Activated gamma-delta T cell (primary cell): ENCODE measurements around the gene IL24.
"Not testable (repeated sequence)": the region's sequence is repeated elsewhere in the genome, so short reads cannot be mapped to it uniquely, and the experiment has no call there.

Source experiments
- DNase-seq: peaks from one replicate; lab custom pipeline; 2025; lab: John Stamatoyannopoulos, UW

The IL24 gene

DNA sequence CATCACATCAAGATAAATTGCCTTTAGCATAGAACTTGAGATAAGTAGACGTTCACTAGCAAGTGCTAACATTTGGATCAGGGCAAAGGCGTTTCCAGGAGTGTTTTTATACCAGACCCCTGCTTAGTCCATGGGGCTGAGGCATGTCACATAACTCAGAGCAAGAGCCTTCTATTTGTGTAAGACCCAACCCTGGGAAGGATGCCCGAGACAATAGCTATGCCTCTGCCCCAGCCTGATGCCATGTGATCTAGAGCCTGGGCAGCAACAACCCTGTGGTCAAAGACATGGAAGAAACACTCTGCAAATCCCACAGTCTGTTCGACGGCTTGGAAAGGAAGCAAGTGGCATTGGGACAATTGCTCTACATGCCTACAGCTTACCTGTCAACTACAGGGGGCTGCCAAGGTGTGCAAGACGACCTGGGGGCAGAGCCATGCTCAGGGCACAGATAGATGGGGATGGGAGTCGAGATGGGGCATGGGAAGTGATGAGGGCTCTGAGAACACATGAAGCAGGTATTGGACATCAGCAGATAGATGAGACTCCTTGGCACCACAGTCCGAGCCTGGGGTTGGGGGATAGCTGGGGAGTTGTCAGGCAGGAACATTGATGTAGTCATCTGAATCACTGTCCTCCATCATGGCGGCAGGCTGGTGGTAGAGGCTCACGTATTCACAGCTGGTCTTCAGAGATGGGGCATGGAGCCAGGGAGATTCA is 7.3 kb downstream of the IL24 start:
- DNase-seq, result no peak

GRCh38 chr1:206905295-206906164 is 8.3 kb downstream of the IL24 start:
- no peak for DNase-seq

DNA sequence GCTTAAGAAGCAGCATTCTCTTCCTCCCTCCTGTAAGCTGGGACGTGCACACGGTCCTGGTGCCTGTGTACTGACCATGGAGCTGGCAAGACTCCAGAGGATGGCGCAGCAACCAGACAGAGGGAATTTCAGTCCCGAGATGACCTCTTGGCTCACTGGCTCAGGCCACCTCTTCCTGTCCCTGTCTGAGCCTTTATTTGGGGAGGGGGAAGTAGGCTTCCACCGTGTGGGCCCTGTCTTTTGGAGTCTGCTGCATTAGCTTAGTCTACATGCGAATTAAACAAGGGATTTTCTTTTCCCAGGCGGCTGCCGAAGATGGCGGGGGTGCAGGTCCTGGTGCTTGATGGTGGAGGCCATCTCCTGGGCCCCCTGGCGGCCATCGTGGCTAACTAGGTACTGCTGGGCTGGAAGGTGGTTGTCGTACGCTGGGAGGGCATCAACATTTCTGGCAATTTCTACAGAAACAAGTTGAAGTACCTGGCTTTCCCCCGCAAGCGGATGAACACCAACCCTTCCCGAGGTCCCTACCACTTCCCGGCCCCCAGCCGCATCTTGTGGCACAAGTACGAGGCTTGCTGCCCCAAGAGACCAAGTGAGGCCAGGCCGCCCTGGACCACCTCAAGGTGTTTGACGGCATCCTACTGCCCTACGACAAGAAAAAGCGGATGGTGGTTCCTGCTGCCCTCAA is 10.2 kb downstream of the IL24 start:
- DNase-seq, result no peak

GRCh38 chr1:206908038-206908437 is 10.8 kb downstream of the IL24 start:
- no peak for DNase-seq

- no peak for DNase-seq
Observed at GRCh38 chr1:206909161-206909882, 12.1 kb downstream of the IL24 start.

- no peak for DNase-seq
Observed at GRCh38 chr1:206909883-206910318, 12.7 kb downstream of the IL24 start.

DNA sequence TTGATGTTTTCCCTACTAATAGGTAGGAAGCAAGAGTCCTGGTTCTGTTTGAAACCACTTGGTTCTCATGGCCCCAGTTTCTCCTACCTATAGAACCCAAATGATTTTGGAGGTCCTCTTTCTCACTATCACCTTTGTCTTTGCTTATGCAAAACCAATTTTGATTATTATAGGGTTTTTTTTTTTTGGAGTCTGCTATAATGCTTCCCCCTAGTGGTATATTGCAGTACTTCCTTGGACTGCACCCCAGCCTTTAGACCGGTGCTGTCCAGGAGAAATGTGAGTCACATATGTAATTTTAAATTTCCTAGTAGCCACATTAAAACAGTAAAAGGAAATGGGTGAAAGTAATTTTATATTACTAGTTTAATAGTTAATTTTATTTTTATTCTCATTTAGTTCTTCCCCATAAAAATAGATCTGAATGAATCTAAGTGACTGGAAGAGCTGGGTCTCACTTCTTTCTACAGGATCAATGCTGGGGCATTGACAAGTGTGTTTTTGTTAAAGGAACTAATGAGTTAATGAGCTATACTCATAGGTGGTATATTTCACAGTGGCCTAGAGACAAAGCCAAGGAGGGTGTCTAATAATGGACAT is 13.9 kb downstream of the IL24 start:
- no peak for DNase-seq

GRCh38 chr1:206912445-206913095 is 15.3 kb downstream of the IL24 start:
- no peak for DNase-seq

DNA sequence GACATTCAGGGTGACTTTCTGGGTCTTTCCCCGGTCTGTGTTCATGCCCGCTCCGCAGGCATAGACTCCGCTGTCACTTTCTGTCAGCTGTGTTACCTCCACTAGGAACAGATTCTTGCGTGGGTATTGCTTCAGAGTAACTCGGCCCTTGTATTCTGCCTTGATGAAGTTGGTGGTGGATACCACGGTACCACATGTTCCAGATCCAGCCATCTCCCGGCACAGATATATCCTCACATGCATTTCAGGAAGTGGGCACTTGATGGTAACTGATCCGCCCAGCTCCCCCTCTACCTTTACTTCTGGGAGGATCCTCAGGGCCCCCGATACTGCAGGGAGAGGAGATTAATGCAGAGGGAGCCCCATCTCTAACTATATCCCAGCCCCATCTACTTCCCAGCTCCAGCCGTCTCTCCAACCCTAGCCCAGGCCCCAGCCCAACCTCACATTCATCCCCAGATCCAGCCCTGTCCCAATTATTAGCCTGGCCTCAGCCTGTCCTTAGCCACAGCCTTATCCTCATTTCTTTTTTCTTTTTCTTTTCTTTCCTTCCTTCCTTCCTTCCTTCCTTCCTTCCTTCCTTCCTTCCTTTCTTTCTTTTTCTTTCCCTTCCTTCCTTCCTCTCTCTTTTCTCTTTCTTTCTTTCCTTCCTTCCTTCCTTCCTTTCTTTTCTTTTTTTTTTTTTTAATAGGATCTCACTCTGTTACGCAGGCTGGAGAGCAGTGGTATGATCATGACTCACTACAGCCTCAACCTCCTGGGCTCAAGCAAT is 16.7 kb downstream of the IL24 start:
- no peak for DNase-seq

GRCh38 chr1:206915030-206915735 is 17.9 kb downstream of the IL24 start:
- DNase-seq, result no peak

GRCh38 chr1:206916000-206916709 is 18.9 kb downstream of the IL24 start:
- DNase-seq, result no peak

- no peak for DNase-seq
Observed at GRCh38 chr1:206918076-206918475, 20.8 kb downstream of the IL24 start.

DNA sequence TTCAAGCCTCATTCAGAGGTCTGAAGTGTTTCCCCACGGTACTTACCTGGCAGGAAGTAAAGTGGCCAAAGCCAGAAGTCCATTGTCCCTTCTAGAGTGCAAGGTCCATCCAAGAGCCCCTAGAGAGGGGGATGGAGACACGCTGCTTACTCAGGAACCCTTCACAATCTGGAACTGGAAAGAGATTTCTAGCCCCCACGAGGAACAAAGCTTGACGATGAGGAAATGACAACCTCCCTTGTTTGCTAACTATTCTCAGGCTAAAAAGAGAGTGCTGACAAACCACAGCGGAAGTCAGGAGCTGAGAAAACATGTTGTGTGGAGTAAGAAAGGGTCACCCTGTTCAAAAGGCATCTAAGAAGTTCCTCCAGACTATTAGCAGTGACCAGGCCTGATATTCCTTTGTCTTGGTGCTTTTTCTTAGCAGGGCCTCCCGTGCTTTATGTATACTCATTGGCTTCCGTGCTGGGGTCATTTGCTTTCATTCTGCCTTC is 24.6 kb downstream of the IL24 start, which contains the start of gene FCMR:
Gene FCMR (minus strand): TSS at position 170 of the 494 bp plus-strand sequence. CDS start 87 bp downstream, at position 83.
- DNase-seq, result no peak

DNA sequence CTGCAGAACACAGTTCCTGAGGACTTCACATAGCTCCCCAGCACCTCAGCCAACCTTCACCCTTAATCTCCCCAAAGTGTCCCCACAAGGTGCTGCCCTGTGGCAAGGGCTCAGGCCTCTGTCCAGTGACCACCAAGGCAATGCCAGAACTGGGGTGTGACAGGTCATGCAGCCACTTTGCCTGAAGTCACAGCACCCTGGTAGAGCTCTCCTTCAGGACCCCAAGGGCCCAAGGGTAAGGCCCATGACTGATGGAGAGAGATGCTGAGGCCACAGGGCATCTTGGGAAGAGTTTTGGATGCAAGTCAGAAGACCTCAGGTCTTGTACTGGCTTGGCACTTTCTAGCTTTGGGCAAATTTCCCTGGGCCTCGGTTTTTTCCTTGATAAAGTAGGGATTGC is 25.3 kb downstream of the IL24 start:
- no peak for DNase-seq

DNA sequence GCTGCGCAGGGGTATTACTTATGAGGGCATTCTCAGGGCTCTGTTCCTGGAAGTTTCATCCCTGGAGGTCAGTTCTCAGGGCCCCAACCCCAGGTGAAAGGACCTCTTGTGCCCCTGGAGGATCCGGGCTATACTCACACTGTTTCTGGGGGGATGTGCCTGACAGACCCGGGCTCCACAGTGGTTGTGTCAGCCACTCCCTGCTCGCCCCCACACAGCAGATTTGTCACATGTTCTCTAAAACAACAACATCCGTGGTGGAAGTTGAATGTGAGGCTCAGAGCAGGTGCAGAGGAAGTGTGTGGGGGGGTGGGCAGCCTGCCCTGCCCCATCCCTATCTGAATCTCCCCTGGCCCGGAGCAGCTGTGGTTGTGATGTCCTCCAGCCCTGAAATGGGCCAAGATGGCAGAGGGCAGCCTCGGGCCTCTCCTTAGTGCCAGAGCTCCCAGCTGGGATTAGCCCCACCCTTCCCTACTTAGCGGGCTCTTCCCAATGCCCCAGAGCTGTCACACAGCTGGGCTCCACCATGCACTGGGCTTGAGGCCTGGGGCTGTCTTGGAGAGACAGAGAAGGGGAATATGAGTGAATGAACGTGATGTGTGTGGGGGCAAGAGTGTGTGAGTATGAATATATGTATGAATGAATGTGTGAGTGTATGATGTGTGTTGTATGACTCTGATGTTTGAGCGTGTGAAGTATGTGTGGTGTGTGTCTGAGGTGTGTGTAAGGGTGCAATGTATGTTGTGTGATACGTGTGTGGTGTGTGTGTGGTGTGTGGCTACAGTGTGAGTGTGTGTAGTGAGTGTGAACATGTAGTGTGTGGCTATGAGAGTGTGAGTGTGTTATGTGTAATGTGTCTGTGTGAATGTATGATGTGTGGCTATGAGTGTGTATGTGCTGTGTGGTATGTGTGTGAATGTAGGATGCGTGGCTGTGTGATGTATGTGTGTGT is 26.0 kb downstream of the IL24 start:
- no peak for DNase-seq

GRCh38 chr1:206923961-206924557 is 26.8 kb downstream of the IL24 start:
- DNase-seq, result not testable (repeated sequence)

DNA sequence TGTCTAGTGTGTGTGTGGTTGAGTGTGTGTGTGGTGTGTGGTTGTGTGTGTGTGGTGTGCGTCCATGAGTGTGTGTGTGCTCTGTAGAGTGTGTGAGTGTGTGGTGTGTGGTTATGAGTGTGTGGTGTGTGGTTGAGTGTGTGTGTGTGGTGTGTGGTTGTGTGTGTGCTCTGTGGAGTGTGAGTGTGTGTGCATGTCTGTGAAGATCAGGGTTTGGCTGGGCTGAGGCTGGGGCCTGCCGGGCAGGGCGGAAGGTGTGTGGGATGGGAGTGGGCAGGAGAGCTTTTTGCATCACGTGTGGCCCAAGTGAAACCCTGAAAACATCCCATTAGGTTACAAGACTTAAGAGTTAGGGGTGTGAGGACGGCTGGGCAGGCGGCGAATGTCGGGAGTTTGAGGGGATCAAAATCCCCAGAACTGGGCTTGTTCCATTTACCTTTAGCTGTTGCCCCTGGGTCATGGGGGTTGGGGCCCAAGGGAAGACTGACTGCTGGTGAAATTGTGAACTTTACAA is 27.4 kb downstream of the IL24 start:
- no peak for DNase-seq
